ENCODE data around the gene ATP4A.

DNA sequence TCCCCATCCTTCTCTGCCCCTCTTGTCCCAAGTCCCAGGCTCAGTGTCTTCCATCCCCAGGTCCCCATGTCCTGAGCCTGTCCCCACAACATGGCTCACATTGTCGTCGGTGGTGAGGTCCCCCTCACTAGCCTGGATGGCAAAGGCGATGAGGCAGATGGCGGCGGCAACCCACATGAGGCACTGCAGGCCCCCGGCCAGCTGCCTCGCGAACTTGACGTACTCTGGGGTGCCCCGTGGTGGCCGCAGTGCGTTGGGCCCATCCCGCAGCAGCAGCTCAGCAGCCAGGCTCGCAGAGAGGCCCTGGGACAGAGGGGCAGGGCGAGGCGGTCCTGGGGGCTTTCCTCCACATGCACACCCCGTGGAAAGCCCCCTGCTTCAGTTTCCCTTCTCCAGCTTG, 1.1 kb downstream of the ATP4A start:
- TF ChIP-seq, protein P1, sequence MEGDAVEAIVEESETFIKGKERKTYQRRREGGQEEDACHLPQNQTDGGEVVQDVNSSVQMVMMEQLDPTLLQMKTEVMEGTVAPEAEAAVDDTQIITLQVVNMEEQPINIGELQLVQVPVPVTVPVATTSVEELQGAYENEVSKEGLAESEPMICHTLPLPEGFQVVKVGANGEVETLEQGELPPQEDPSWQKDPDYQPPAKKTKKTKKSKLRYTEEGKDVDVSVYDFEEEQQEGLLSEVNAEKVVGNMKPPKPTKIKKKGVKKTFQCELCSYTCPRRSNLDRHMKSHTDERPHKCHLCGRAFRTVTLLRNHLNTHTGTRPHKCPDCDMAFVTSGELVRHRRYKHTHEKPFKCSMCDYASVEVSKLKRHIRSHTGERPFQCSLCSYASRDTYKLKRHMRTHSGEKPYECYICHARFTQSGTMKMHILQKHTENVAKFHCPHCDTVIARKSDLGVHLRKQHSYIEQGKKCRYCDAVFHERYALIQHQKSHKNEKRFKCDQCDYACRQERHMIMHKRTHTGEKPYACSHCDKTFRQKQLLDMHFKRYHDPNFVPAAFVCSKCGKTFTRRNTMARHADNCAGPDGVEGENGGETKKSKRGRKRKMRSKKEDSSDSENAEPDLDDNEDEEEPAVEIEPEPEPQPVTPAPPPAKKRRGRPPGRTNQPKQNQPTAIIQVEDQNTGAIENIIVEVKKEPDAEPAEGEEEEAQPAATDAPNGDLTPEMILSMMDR (IDR thresholded peaks at IDR 0.05): no peak
- no peak for TF ChIP-seq POLR2A (IDR thresholded peaks at IDR 0.05)
